Adrenal gland (tissue), 12 donors: Measurements from ENCODE around the gene LRRTM2. TPM values are rescaled to one million over a fixed set of nuclear protein-coding genes. Genes with fewer than 3 reads are reported as not detected.
A peak's percentile ranks its signal among the peaks of the same experiment; 100 is the strongest.

Experiments used
- DNase-seq, 7 donors: peaks; one replicate each; pipeline ENCODE4 v3.0.0-alpha.2; 2019 to 2020
- H3K27ac ChIP-seq, 5 donors: fragments of 200-600 bp; sonication (generic) in 4 of 5; 1 replicate in 3 of 5; 2 replicates in 2 of 5; pipeline versions ENCODE4 v1.5.1 to v1.8.0; 2016 to 2020; ENCODE audit warnings: mild to moderate bottlenecking in 1 of 5
- H3K27me3 ChIP-seq: fragments of 200-600 bp; 2 replicates; pipeline ENCODE4 v1.8.0; 2021
- H3K36me3 ChIP-seq, 2 donors: fragments of 200-600 bp; replicated peaks in 1 of 2; 1 replicate in 1 of 2; 2 replicates in 1 of 2; pipeline versions ENCODE4 v1.5.1 to v1.8.0; 2018 to 2022
- H3K4me1 ChIP-seq, 2 donors: fragments of 200-600 bp; replicated peaks in 1 of 2; 1 replicate in 1 of 2; 2 replicates in 1 of 2; pipeline versions ENCODE4 v1.5.1 to v1.8.0; 2018 to 2021
- H3K4me3 ChIP-seq, 4 donors: fragments of 200-600 bp; sonication (generic) in 3 of 4; one replicate each; pipeline ENCODE4 v1.5.1; 2016 to 2018
- H3K9me3 ChIP-seq, 3 donors: fragments of 200-600 bp; sonication (generic) in 1 of 3; replicated peaks in 1 of 3; 1 replicate in 2 of 3; 2 replicates in 1 of 3; pipeline versions ENCODE4 v1.5.1 to v1.8.0; 2016 to 2021
- POLR2A ChIP-seq, 2 donors: fragments of 450-650 bp; IDR thresholded peaks; one replicate each; pipeline ENCODE4 v1.6.1; 2017; ENCODE audit warnings: antibody characterized with exemption in 2 of 2, mild to moderate bottlenecking in 2 of 2, moderate library complexity in 1 of 2
- WGBS, 4 donors: extraction: QIAGEN DNeasy Blood & Tissue Kit in 2 of 4; methylation state at CpG; one replicate each; pipeline versions ENCODE4 v1.1.5 to v1.1.7; 2013 to 2017; 5-methylcytosine and 5-hydroxymethylcytosine counted together
- intact Hi-C, 2 donors: fragments of 100-400 bp; cut with DNase I; formaldehyde crosslinking; loops; one replicate each; pipeline versions ENCODE4 v1.14.1 to v1.15.0; 2022 to 2023
- polyA plus RNA-seq, 3 donors: library from polyadenylated mRNA; stranded (reverse); fragments of 200-250 nt in 2 of 3; fragments of 350-450 nt in 1 of 3; fragmentation: Illumina TruSeq in 1 of 3; extraction: RNeasy Lipid Tissue Mini Kit (QIAGEN cat#74804) in 1 of 3; gene quantifications; one replicate each; pipeline ENCODE4 v1.2.3, GENCODE V29; 2013 to 2014
- total RNA-seq, 9 donors: library from RNA; depleted of rRNA in 4 of 9; stranded (reverse); fragments of >200 nt in 4 of 9; fragments of 120-200 nt in 1 of 9; fragmentation: NEBNext Ultra II Directional in 1 of 9; extraction: Animal tissue kit (Norgen Biotek cat#: 25700) in 1 of 9; gene quantifications; one replicate each; pipeline versions ENCODE4 v1.1.0 to v1.2.4, GENCODE V29; 2013 to 2023
- TF ChIP-seq, protein P1 (sequence below), 6 experiments: fragments of 450-650 bp in 4 of 6; fragments of 200-600 bp in 2 of 6; sonication (generic) in 1 of 6; IDR thresholded peaks; 1 replicate in 5 of 6; 2 replicates in 1 of 6; pipeline versions ENCODE4 v1.5.1 to v1.8.0; 2016 to 2021; ENCODE audit warnings: antibody characterized with exemption in 6 of 6, mild to moderate bottlenecking in 2 of 6, moderate library complexity in 1 of 6
- donor health status: healthy with polysubstance abuse.
- donor health status: Bipolar disorder and iron deficiency.
- donor health status: DM: yes; HTN: yes; CAD: no.
- donor health status: DM: no; HTN: no; CAD: no.
- donor health status: DM: no; HTN: no; CAD: no.
- donor health status: DM: yes; HTN: yes; CAD: no.

LRRTM2 gene
- total and polyA plus RNA-seq, 12 donors, result 0.07 to 1.6 (median 0.86) TPM; not detected in 3

DNA sequence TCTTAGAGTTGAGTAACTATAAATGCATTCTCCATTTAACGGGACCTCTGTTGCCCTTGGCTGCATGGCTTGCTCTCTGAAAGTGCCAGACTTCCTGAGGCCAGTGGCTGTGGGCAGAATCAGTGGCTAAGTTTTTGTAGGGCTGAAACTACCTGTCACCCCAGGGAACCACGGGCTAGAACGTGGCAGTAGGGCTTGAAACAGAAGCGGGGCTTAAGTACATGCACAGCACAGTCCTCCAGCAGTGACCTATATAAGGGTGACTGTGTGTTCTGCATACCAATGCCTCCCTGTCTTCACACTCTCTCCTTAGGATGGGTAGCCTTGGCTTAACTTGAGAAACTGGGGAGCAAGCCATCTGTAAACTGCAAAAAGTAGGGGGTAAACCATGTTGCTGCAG, 43.6 kb upstream of the LRRTM2 start:
- Histone ChIP-seq H3K36me3 (no peaks in the 10 kb centered on the region), H3K4me1 (peaks cover 0 to 16% of the 10 kb centered on the region in 2 donors), H3K27me3 (no peaks in the 10 kb centered on the region), H3K9me3 (no peaks in the 10 kb centered on the region), H3K4me3 (no peak overlapping the region), H3K27ac (peak overlapping the region in 2 of 5 donors; percentile 7 to 14)
- intact Hi-C loops, result no loop called here
- 67 to 75% (median 72%) methylated on average over 4 of the region's 4 CpGs for WGBS, 4 donors
- TF ChIP-seq, protein P1, sequence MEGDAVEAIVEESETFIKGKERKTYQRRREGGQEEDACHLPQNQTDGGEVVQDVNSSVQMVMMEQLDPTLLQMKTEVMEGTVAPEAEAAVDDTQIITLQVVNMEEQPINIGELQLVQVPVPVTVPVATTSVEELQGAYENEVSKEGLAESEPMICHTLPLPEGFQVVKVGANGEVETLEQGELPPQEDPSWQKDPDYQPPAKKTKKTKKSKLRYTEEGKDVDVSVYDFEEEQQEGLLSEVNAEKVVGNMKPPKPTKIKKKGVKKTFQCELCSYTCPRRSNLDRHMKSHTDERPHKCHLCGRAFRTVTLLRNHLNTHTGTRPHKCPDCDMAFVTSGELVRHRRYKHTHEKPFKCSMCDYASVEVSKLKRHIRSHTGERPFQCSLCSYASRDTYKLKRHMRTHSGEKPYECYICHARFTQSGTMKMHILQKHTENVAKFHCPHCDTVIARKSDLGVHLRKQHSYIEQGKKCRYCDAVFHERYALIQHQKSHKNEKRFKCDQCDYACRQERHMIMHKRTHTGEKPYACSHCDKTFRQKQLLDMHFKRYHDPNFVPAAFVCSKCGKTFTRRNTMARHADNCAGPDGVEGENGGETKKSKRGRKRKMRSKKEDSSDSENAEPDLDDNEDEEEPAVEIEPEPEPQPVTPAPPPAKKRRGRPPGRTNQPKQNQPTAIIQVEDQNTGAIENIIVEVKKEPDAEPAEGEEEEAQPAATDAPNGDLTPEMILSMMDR (IDR thresholded peaks at IDR 0.05), result no peak
- TF ChIP-seq POLR2A (IDR thresholded peaks at IDR 0.05), result no peak
- DNase-seq, result no peak

DNA sequence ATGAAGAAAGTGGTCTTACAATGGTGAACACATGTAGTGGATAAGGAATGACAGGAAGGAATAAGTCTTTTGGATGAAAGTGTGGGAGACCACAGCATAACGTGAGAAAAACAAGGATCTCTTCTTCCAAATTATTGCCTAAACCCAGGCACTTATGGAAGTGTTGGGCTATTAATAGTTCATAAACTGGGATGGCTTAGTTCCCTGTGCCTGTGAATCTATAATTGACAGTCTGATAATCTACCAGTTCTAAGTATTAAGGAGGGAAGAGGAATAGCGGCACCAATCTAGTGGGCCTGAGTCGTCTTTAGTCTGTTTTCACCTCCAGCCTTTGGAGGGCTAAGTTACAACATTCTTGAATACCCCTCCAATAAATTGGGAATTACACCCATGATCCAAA, 39.2 kb upstream of the LRRTM2 start:
- Histone ChIP-seq H3K4me1 (peaks cover 4 to 21% of the 10 kb centered on the region in 2 donors), H3K36me3 (no peaks in the 10 kb centered on the region), H3K27ac (no peak overlapping the region), H3K4me3 (no peak overlapping the region), H3K9me3 (no peaks in the 10 kb centered on the region), H3K27me3 (no peaks in the 10 kb centered on the region)
- TF ChIP-seq, protein P1 (IDR thresholded peaks at IDR 0.05), result no peak
- TF ChIP-seq POLR2A (IDR thresholded peaks at IDR 0.05), result no peak
- WGBS, 4 donors, result 86 to 97% (median 94%) methylated on average over 3 of the region's 3 CpGs
- intact Hi-C loops, result no loop called here
- DNase-seq, result no peak

DNA sequence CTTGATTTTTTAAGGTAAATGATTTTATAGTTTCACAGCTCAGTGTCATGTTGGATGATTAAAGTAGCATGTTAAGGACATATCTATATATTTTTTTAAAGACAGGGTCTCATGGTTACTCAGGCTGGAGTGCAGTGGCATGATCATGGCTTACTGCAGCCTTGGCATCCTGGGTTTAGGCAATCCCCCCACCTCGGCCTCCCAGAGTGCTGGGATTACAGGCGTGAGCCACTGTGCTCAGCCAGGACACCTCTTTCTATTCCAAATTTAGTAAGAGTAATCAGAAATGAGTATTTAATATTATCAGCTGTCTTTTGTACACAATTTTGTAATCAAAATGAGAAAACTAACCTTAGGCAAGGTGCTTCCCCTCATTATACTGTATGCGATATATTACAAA, 38.6 kb upstream of the LRRTM2 start:
- peaks cover 4 to 16% of the 10 kb centered on the region in 2 donors for H3K4me1 ChIP-seq
- DNase-seq, result no peak
- intact Hi-C loops, result no loop called here
- no peaks in the 10 kb centered on the region for H3K27me3 ChIP-seq
- H3K36me3 ChIP-seq, result no peaks in the 10 kb centered on the region
- no peak overlapping the region for H3K27ac ChIP-seq
- H3K4me3 ChIP-seq, result no peak overlapping the region
- TF ChIP-seq POLR2A (IDR thresholded peaks at IDR 0.05), result no peak
- TF ChIP-seq, protein P1 (IDR thresholded peaks at IDR 0.05), result no peak
- no peaks in the 10 kb centered on the region for H3K9me3 ChIP-seq
- 94 to 100% (median 96%) methylated on average over 3 of the region's 3 CpGs for WGBS, 4 donors

DNA sequence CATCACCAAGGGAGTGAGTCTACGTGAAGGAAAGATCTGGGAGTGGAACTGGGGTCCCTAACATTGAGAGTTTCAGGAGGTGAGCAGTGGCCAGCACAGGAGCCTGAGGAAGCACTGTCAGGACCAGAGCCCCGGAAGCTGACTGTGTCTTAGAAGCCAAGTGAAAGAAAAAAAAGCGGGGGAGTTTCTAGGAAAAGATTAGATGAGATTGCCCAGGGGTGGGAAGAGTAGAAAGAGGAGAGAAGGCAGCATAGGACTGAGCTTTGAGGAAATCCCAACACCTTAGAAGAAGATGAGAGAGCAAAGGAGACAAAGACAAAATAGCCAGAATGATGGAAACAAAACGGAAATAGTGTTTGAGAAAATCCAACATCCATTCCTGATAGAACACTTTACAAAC, 37.0 kb upstream of the LRRTM2 start:
- H3K9me3 ChIP-seq, result no peaks in the 10 kb centered on the region
- no peak for DNase-seq
- H3K27me3 ChIP-seq, result no peaks in the 10 kb centered on the region
- no peak overlapping the region for H3K4me3 ChIP-seq
- WGBS, 4 donors, result 77 to 83% (median 79%) methylated on average over 4 of the region's 4 CpGs
- H3K4me1 ChIP-seq, result peaks cover 4 to 9% of the 10 kb centered on the region in 2 donors
- intact Hi-C loops, result no loop called here
- H3K27ac ChIP-seq, result no peak overlapping the region
- TF ChIP-seq, protein P1 (IDR thresholded peaks at IDR 0.05), result no peak
- TF ChIP-seq POLR2A (IDR thresholded peaks at IDR 0.05), result no peak
- no peaks in the 10 kb centered on the region for H3K36me3 ChIP-seq
